Measurements from ENCODE around the gene SLC16A3.

The SLC16A3 gene

DNA sequence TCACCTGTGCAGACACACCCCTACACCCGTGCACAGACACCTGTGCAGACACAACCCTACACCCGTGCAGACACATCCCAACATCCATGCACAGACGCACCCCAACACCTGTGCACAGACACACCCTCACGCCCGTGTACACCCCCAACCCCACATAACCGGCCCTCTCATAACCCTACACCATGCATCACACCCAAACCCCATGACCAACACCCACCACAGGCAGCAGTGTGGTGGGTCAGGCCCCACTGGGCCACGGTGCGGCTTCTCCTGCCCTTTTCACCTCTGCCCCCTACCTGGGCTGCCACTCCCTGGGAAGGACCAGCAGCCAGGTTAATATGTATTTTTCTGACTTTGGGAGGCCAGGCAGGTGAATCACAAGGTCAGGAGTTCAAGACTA lies 4.2 kb upstream of the SLC16A3 start:
- DNase-seq: no peak

DNA sequence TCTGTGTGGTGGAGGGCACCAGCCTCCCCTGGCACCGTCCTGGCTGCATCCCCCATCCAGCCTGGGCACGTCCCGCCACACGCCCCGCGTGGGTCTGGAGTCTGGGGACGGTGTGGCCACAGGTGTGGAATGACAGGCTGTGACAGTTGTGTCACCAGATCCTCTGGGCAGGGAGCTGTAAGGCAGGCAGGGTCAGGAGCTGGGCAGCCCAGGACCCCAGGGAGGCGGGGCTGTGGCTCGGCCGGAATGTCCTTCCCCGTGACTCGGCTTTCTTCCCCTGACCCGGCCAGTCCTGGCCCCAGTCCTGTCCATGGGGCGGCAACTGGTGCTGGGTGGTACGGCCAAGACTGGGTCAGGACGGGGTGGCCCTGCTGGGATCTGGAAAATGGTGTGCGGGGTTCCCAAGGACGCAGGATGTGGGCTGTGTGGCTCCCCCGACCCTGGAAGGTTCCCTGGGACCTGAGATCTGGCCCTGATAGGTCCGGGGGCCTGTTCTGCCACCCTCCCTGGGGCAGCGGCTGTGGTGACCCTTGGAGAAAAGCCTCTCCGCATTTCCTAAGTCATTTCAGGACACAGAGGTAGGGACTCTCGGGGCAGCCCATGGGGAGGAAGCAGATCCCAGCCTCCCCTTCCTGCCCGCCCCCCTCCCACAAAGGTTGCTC lies 3.3 kb upstream of the SLC16A3 start:
- DNase-seq: no peak

DNA sequence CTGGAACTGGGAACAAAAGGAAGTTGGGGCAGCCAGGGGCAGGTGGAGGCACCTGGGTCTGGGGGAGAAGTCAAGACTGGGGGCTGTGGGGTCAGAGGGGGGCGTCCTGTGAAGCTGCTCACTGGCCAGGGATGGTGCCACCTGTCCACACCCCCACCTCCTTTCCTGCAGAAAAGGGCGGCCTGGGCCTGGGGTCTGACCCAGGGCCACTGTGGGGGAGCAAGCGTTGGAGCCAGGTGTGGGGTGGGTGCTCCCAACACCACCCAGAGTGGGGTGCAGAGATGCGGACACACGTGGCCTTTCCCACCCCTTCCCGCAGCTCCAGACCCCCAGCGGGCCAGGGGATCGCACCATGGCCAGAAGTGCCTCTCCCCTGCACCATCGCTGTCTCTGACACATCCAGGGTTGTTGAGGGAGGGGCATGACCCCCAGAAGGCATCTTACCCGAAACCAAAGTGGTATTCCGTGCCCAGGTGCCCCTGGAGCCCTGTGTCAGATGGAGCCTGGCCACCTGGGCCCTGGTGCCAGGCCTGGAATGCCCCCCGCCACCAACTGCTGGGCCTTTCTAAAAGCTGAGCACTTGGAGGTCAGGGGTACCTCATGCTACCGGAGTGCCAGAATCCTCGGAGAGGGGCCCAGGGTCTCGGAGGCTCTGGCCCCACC lies 2.6 kb upstream of the SLC16A3 start:
- no peak for DNase-seq

DNA sequence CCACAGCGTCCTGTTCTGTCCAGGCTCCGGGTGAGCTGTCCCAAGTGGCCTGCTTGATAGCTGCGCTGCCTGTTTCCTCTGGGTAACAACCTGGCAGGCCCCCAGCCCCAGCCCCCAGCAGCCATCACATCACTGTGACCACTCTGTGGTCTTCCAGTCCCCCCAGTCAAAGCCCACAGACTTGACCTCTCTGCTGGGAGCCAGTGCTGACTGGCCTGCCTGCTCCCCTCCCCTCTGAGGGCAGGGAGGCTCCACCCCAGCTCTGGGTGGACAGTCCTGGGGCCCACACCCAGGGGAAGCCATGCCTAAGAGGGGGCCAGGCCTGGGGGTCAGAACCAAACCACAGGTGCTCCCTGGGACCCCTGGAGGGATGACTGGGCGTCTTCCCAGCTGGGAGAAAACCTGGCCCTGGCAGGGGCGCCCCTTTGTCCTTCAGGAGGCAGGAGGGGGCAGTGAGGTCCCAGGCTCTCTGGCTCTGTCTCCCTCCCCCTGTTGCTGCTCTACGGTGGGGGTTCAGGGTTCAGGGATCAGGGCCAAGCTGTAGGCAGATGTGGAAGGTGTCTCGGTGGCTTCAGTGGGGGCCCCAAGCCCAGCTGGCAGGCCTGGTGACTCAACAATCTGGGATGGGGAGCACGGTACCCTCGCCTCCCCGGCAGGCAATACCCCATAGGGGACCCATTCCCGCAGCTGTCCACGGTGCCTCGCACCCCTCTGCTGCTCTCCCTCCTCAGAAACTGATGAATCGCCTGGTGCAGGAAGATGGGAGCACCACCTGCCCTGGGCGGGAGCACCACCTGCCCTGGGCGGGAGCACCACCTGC lies 1.8 kb upstream of the SLC16A3 start:
- no peak for DNase-seq

DNA sequence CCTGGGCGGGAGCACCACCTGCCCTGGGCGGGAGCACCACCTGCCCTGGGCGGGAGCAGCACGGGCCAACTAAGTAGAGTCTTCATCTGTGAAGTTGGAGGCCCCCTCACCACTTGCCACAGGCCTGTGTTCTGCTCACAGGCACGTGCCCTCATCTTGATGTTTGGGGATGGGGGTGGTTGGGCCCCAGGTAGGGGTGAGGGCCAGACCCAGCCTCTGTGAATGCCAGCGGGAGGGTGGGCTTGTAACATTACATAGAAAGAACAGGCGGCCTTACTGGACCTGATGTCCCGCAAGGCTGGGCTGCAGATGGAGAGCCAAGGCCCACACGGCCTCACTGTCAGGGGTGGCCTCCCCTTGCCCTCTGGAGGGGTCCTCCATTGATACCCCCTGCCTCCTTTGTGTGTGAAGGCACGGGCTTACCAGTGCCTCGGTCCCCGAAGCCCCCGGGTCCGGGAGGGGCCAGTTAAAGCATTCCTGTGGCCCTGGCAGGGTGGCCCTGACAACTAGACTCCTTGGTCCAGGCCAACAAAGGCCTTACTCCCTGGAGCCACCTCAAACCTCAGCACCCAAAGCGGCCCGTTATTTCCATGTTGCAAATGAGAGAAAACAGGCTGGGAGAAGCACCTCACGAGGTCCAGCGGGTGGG lies 1.1 kb upstream of the SLC16A3 start:
- DNase-seq: no peak

DNA sequence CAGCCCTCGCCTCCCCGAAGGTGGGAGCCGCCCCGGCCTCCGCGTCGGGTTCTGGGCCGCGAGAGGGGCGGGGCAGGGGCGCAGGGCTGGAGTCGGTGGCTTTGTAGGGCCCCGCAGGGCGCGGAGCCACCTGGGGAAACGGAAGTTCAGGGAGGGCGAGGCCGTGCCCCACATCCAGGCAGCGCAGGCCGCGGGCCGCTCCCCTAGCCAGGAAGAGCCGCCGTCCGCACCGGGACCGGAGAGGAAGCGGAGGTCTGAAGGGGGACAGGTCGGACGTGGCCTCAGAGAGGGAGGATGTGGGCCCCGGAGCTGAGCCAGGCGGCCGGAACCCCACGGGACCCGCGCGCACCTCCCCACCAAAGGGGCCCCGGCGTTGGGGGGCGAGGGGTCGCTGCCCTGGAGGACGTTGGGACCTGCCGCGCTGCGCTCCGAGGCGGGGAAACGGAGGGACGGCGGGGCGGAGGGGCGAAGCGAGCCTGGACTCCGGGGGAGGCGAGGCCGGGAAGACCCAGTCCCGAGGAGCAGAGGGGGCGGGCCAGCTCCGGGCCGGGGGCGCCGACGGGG lies 482 bp upstream of the SLC16A3 start:
- no peak for DNase-seq

DNA sequence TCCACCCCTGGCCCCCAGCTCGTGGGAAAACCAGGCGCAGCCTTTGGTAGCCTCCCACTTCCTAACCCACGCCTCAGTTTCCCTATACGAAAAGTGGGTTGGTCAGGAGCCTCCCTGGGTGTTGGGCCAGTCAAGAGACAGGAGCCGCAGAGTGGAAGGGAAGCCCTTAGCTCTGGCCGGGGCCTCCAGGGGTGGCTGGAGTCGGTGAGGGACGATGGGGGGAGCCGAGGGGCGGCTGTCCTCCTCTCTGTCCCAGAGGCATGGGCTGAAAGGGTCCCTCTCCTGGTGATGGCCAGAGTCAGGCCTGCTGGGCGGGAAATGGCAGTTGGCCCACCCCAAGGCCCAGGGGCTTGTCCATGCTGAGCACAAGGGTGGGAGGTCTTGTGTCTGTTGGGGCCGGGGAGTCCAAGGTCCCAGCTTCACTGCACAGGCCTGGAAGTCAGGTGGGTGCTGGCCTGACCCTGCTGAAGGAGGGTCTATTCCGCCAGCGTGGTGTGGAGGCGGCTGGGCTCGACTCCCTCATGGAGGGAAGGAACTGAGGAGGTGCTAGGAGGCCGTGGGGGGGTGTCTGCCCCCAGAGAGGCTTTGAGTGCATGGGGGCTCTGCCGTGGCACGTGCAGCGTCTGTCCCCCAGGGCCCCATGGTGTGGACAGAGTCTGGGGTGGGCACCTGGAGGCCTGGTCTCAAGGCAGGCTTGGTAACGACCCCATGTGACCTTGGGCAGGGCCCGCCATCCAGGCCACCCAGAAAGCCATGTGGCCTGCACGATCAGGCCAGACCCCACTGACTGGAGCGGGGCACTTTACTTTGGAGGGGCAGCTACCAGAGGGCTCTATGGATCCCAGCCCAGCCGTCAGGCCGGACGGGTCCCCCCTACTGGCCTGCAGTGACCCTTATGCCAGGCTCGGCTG lies 1.1 kb downstream of the SLC16A3 start:
- no peak for DNase-seq

DNA sequence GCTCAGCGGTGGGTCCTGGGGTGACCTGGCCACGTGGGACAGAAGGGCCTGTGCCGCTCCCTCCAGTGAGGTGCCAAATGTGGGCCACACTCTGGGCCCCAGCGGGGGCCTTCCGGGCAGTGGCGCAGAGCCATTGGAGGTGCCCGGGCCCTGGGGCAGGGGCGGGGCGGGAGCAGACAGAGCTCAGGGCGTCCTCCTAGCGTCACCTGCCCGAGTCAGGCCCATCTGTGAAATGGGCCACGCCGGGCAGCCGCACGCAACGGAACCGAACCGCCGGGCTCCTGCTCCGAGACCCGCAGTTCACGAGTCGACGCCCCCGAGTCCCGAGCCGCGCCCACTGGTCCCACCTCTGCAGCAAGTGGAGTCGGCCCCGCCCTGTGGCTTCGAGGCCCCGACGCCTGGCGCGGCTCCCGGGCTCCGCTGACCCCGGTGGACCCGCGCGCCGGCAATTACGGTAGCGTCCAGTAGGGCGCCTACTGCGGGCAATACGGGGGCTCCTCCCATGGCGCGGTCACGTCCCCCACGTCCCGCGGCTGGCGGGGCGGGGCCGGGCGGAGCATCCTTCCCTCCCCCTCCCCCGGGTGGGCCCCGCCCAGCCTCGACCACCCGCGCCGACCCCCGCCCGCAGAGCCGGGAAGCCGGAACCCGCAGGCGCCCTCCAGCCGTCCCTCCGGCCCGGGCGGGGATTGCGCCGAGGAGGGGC lies 1.9 kb downstream of the SLC16A3 start:
- DNase-seq: peak; percentile 81

DNA sequence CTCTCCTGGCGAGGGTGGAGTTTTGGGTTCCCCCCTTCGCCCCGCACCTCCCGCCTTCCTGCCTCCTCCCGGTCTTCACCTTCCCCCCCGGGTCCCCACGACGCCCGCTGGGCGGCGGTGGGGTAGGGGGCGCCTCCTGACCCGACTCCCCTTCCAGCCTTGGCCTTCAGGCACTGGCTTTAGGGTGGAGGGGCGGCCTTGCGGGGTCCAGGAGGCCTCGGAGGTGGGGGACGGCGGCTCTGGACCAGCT lies 2.4 kb downstream of the SLC16A3 start:
- no peak for DNase-seq

DNA sequence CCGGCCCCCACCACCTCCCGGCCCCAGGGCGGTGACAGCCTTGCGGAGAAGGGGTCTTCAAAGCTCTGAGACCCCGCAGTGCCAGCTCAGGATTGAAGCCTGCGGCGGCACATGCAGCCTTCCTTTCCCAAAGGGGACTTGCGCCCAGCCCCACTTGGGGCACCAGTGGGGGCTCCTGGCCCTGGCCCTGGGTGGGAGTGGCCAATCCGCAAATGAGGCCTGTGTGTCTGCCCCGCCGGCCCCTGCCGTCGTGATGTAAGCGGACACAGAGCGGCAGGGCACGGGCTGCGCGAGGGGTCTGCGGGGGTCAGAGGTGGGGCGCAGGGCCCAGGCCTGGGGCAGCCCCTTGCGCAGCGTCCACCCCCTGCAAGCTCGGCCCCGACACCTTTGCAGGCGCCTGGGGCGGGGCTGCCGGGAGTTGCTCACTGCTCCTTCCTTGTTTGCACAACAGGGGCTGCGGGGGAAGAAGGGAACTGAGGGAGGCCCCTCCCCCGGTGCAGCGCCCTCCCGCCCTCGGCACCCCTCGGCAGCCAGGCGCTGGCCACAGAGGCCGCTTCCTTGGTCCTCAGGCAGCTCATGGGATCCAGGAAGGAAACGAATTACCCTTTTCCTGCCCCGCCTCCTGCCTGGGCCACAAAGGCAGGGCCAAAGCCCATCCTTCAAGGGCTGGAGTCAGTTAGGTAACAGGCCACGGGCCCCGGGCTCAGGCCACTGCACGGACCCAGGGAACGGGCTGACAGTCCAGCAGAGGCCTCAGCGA lies 2.9 kb downstream of the SLC16A3 start:
- peak; percentile 81 for DNase-seq

DNA sequence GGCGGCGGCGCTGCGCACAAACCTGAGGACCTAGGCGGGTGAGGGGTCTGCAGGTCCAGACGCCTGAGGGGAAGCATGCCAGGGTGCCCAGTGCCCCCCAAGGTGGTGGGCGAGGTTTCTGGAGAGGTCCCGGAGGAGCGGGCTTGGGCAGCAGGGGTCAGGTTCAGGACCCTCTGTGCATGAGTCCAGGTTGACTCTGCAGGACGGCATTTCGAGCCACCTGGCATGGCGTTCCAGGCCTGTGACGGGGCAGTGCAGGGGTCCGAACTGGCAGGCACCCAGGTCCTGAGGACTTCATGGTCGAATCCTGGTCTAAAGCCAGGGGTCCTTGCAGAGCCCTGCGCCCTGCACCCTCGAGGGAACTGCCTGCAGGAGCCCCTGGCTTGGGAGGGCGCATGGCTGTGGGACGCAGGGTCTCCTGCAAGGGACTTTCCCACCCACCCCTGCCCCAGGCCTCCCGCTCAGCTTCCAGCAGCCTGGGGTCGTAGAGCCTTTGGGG lies 3.5 kb downstream of the SLC16A3 start:
- no peak for DNase-seq

DNA sequence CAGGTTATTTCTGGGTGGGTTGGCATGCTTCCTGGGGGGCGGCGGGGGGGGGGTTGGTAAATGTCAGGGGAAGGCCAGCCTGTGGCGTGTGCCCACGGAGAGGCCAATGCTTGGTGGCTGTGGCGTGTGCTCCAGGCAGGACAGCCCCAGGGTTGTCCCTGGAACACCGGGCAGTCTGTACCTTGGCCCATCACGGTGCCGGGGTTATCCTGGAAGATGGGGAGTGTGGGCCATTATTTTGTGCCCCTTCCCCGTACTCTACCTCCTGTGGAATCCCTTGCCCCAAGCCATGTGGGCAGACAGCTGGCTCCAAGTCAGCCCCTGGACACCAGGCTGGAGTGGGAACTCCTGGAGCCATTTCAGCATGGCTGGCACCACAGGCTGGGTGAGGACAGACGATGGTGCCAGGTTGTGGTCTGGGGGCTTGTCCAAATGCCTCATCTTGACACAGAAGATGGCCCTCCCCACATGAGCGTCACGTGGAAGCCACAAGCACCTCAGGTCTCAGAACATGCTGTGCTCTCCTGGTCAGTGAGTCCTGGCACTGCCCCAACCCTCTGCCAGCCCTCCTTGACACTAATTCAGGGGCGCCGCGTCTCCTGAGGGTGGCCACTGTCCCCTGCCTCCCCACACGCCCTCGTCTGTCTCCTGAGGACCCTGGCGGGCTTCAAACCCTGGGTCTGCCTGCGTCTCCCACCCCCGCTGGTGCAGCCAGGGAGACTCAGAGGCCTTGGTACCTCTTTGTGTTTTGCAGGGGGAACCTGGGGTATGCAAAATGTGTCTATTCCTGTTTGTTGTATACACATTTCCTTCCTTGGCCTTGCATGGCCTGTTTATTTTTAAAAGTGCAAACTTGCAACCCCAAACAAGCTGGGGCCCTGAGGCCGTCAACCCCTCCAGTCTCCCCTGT lies 4.3 kb downstream of the SLC16A3 start:
- DNase-seq: no peak

DNA sequence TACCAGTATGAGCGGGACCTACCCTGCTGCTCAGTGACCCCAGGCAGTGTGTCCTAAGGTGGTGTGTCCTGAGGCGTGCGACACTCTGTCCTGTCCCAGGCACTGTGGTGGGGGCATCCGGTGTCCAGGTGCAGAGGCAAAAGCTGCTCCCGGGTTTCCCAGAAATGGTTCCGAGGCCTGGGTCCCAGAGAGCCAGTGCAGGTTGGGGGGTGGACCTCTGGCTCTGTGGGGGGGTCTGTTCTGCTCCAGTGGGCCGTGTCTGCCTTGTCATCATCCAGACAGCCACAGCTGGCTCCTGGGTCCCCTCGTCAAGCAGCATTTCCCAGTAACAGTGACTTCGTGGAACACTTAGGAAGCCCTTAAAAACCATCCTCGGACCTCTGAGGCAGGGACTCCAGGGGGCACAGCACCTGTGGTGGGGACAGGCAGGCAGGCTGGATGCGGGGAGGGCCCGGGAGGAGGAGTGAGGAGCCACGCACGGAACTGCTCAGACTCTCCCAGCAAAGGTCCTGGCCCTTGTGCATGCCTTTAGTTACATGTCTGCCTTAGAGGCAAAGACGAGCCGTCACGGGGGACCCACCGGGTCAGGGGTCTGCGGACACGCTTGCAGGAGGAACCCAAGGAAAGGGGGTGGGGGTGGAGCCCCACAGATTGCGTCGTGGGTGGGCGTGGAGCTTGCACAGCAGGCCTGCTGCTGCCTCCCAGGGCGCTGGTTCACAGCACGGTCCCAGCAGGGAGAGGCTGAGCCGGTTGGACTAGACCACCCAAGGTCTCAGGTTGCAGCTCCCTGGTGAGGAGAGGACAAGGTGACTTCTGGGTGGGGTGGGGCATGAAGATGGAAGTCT lies 5.6 kb downstream of the SLC16A3 start:
- DNase-seq: peak; percentile 35

DNA sequence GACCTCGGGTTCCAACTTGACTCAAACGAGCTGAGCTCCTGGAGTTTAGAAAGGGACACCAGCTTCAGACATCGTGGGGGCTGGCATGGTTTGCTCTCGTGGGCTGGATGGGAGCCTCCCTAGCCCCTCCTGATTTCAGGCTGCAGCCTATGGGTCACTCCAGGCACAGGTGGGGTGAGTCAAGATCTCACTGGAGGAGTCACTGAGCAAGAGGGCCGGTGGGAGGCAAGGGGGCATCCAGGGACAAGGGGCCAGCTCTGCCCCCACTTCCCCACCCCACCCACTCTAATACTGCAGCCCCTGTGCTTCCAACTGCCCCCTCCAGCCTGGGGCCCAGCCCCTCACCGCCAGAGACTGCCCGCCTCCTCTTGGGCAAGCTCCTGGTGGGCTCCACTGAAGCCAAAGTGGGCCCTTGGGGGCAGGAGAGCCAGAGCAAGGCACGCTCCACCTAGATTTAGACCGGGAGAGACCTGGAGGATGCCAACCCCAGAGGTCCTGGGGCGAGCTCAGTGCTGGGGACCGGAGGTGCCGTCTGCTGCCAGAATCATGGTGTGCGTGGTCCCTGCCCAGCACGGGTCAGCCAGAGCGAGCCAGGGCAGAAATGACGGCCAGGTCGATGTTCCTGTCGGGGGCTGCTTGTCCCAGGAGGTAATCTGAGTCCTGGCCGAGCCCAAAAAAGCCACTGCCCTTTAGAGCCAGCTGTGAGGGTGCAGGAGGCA lies 6.4 kb downstream of the SLC16A3 start:
- no peak for DNase-seq

DNA sequence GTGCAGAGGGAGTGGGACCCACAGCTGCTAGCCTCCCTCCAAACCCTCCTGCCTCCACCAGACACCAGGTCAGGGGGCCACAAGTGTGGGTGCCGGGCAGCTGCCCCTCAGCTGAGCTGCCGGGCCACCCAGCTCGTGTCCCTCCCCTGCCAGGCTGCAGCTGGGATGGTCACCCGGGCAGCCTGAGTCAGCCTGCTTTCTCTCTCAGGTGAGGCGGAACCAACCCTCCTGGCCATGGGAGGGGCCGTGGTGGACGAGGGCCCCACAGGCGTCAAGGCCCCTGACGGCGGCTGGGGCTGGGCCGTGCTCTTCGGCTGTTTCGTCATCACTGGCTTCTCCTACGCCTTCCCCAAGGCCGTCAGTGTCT lies 6.9 kb downstream of the SLC16A3 start:
- peak; percentile 51 for DNase-seq

DNA sequence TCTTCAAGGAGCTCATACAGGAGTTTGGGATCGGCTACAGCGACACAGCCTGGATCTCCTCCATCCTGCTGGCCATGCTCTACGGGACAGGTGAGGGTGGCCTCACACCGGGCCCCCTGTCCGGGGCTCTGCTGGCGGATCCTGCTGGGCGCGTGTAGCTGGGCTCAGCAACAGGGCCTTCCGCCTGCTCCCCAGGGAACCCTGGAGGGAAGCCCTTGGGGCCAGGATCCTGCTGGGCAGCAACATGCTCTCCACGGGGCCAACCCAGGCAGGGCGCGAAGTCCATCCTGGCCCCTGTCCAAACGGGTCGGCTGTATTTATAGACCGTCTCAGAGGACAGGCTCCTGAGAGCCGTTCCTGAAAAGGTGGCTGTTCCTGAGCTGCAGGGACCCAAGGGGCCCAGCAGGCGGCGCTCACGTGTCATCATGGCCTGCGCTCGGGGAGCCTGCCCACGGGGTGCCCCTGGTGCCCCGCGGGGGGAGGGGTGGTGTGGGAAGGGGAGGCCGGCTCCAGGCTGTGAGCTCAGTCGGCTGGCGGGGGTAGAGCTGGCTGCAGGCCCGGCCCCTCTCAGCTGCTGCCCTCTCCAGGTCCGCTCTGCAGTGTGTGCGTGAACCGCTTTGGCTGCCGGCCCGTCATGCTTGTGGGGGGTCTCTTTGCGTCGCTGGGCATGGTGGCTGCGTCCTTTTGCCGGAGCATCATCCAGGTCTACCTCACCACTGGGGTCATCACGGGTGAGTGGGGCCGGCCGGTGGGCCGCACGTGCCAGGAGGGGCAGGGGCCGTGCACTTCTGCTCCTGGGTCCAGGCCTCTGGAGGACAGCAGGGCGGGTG lies 7.5 kb downstream of the SLC16A3 start:
- DNase-seq: peak; percentile 86
